ENCODE measurements around the gene ARHGAP42. TPM values are rescaled to one million over a fixed set of nuclear protein-coding genes. Genes with fewer than 3 reads are reported as not detected.
"Not testable (repeated sequence)": the region's sequence is repeated elsewhere in the genome, so short reads cannot be mapped to it uniquely, and the experiment has no call there.

ARHGAP42 gene
- polyA plus RNA-seq, 1 donor, result 26.3 TPM

DNA sequence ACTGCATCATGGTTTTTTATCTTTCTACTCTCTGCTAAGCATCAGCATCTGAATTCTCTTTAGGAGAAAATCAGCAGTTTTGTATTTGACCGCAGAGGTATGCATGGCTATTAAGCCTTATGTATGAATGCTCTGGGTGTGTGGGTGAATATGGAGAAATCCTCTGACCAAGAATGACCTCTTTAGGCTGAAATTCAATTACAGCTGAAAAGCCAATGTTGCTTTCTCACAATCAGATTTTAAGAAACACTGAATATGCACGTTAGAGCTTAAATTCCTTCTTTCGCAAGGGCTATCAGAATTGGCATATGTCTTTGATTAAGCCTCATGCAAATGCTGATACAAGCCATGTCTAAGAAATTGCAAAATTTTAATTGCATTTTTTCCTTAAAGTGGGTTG is 43.2 kb downstream of the ARHGAP42 start:
- DNase-seq, result no peak

GRCh38 chr11:100731471-100731870 is 44.4 kb downstream of the ARHGAP42 start:
- no peak for DNase-seq

GRCh38 chr11:100732949-100733348 is 45.9 kb downstream of the ARHGAP42 start:
- DNase-seq, result no peak

DNA sequence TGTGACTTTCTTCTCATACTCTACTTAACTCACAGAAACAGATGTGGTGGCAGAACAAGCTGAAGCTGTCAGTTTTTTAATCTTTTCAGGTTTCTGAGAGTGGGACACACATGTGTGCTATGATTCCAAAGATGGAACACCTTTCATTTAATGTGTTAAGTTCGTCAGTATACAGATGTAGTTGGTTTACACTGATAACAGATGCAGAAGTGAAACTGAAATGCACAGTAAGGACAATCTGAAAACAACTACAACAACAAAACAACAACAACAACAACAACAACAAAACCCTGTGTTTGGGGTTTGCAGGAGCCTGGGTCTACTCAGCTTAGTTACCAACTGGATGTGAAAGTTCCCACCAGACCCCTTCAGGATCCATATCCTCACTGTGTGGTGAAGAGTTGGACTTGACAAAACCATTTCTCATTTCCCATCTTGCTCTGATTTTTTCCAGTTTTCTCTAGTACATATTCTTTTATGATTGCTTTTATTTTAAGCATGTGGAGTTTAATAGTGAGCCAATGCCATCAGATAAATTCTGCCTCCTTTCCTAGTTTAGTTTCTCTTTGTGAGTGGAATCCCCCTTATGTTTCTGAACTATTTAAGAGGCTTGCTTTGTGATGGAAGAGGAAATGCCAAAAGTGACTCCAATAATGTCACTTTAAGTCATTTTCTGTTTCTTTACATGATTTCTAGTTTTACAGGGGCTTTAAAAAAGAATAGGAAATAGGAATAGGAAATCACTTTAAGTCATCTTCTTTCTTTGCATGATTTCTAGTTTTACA is 47.8 kb downstream of the ARHGAP42 start:
- DNase-seq, result no peak

- DNase-seq, result no peak
These were observed 49.0 kb downstream of the ARHGAP42 start for GRCh38 chr11:100735949-100736675.

DNA sequence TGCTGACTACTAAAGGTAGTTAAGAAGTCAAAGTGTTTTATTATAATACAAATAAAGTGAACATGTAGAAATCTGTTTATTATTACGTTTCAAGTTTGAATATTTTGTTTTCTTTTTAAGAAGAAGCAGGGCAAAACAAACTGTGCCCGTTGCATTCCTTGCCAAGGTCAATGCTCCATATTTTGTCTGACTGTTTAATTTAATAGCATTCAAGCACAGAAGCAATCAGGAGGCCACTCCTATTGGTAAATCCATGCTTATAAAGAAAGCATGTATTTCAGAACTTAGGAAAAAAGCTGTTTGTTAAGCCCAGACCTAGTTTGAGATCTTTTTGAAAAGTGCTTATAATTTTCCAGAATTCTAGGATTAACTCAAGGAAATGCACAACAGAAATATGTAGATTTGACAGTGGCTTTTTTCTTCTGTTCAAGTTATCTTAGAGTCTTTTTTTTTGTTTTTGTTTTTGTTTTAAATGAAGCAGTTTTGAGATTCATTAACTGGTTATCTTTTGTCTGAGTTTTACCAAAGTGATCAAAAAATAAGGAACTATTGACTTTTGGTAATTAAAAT is 51.7 kb downstream of the ARHGAP42 start:
- DNase-seq, result no peak

DNA sequence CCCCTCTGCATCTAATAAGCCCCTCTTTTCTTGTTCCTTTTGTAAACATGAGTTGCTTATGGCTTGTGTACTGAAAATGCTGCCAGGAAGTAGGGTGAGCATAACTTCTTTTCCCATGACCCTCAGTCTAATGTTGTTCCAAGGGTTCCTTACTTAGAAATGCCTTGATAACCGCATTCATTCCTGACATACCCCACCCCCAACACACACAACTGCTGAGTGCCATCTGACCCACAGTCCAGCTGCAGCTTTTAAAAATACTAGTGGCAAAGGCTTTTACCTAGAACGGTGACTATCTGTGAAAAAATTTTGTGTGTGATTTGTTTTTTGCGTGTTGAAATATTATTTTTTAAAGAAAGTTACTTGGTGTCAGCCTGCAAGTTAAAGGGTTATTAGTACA is 52.6 kb downstream of the ARHGAP42 start:
- DNase-seq, result no peak

GRCh38 chr11:100740440-100740839 is 53.4 kb downstream of the ARHGAP42 start:
- no peak for DNase-seq

DNA sequence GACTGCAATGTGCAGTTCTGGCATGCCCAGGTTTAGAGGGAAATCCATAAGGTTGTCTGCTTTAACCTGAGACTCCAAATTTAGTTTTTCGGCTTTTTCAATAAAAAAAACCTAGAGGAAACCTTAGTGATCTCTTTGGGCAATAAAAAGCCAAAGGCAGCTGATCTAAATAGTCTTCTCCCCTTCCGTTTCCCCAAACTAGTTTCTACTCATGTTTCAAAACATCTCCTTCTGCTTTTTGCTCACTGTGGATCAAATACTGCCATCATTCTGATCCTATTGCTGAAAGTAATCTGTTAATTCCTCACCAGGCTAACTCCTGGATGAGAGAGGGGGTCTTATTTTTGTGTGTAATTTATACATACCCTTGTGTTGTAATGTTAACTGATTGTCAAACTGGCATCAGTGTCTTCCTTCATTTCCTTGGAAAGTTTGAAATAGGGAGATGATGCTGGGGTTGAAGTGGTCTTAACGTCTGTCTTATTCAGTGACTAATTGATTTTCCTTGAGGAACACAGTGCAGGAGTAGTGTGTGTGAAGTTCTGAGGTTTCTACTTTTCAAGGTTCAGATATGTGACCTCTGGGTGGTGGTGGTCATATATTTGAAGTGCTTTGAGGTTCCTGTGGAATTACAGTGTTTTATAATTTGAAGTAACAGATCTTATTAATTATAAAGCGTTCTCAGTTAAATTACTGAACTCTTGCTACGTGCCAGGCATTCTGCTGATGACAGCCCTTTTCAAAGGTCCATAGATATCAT is 55.0 kb downstream of the ARHGAP42 start:
- DNase-seq, result no peak

DNA sequence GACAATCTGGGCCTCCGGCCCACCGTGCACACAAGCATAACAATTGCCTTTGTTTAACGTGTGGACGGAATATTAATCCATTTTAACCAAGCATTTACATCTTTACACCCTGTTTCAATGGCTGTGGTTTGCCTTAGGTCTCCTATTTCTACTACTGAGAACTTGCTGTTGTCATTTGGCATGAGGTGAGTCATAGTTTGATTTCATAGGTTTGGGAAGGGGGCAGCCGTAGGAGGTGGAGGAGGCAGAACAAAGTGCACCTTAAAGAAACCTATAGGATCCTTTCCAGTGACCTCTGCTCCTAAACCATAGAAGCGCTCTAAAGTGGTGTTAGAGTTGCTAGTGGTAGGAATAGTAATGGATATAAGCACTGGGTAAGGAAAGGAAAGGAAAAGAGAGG is 59.4 kb downstream of the ARHGAP42 start:
- DNase-seq, result no peak

- DNase-seq, result no peak
These were observed 61.1 kb downstream of the ARHGAP42 start for GRCh38 chr11:100748153-100748552.

DNA sequence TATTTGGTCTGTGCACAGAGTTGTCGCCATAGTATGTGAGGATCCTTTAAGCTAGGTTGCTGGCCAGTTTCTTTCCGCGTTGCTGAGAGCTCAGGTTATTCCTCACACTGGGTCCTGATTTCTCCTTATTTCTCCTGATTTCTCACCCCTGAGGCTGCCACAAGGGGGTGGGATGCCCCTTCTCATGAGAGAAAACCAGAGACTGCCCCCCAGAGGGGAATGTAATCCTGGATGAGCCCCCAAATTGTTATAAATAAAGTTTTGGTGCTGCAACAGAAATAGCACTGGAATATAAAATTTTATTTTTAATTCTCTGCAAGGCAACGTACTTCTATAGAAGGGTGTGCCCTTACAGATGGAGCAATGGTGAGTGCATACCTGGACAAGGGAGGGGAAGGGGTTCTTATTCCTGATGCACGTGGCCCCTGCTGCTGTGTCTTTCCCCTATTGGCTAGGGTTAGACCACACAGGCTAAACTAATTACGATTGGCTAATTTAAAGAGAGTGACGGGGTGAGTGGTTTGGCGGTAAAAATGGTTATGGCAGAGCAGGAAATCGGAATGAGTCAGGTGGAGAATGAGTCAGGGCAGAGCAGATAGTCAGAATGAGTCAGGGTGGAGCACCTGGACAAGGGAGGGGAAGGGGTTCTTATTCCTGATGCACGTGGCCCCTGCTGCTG is 62.9 kb downstream of the ARHGAP42 start:
- not testable (repeated sequence) for DNase-seq

GRCh38 chr11:100750566-100750891 is 63.4 kb downstream of the ARHGAP42 start:
- not testable (repeated sequence) for DNase-seq

- DNase-seq, result no peak
These were observed 65.5 kb downstream of the ARHGAP42 start for GRCh38 chr11:100752371-100753171.

GRCh38 chr11:100753172-100753543 is 66.1 kb downstream of the ARHGAP42 start:
- no peak for DNase-seq

GRCh38 chr11:100753571-100753970 is 66.5 kb downstream of the ARHGAP42 start:
- no peak for DNase-seq

- no peak for DNase-seq
These were observed 69.5 kb downstream of the ARHGAP42 start for GRCh38 chr11:100756559-100756958.

DNA sequence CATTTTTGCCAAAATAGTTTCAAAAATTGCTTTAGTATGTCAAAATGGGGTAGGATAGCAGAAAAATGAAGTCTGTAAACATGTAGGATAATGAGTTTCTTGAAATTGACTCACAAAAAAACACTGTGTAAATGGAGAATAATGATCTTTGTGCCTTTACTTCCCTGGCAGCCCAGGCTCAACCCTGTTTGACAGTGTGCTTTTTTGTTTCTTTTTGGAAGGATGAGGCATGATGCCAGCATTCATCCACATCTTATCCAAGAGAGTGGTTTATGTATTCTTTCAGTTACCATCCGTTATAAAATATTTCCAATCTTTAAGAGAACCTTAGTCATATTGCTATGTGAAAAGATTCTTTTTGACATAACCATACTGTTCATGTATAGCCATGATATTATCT is 70.6 kb downstream of the ARHGAP42 start:
- DNase-seq, result no peak

- DNase-seq, result no peak
These were observed 72.0 kb downstream of the ARHGAP42 start for GRCh38 chr11:100759106-100759505.

GRCh38 chr11:100759856-100760255 is 72.8 kb downstream of the ARHGAP42 start:
- DNase-seq, result no peak

- no peak for DNase-seq
These were observed 73.7 kb downstream of the ARHGAP42 start for GRCh38 chr11:100760744-100761143.

- peak; percentile 61 for DNase-seq
These were observed 74.8 kb downstream of the ARHGAP42 start for GRCh38 chr11:100761841-100762240.
